SK-N-SH treated with all-trans-retinoic acid at 6 μM for 48 hours (cell line): Measurements from ENCODE around the gene CHAC2.

Source experiments
- POU6F1 ChIP-seq: fragments of 250-450 bp; sonication (Bioruptor Pico); IDR thresholded peaks from 2 replicates; pipeline ENCODE4 v1.8.0; 2021; ENCODE audit warnings: low read depth, mild to moderate bottlenecking, moderate library complexity, borderline replicate concordance
- PPARA ChIP-seq: fragments of 250-450 bp; sonication (Bioruptor Pico); IDR thresholded peaks from 2 replicates; pipeline ENCODE4 v1.5.0; 2020; ENCODE audit warnings: mild to moderate bottlenecking, borderline replicate concordance

- TF ChIP-seq PPARA (CRISPR knock-in tag) (no peak), POU6F1 (CRISPR knock-in tag) (no peak)
Observed at GRCh38 chr2:53729143-53729762, 38.4 kb upstream of the CHAC2 start.
